OCI-LY1 (cell line): ENCODE measurements around the gene TNFRSF11A.

ENCODE experiments used
- EZH2 ChIP-seq: fragments of 200-600 bp; sonication (generic), shearing (Covaris generic); IDR thresholded peaks from 2 replicates; pipeline ENCODE4 v1.8.0; 2017; ENCODE audit warnings: borderline replicate concordance, mixed run types, mild to moderate bottlenecking, antibody characterized with exemption, low read length, moderate library complexity, mixed read lengths
- TF ChIP-seq, protein P1 (sequence below): fragments of 200-600 bp; sonication (generic), shearing (Covaris generic); IDR thresholded peaks from 2 replicates; pipeline ENCODE4 v1.5.1; 2017; ENCODE audit warnings: mild to moderate bottlenecking, antibody characterized with exemption, low read length, moderate library complexity, mixed read lengths

DNA sequence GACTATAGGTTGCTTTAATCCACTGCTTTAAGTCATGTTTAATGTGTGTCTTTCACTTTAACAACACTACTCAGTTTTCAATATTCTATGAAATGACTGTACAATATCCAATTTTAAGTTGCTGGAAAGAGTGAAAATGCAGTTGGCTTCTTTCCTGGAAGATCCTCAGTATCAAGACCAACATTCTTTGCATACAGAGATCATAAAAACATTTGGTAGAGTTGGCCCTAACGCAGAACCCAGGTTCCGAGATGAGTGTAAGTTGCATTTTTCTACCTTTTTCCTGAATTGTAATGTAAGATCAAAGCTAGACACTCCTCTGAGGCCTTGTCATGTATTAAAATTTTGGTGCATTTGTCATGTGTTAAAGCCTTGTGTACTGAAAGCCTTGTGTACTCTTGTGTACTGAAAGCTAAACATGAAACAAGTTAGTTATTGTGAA is 42.9 kb upstream of the TNFRSF11A start:
- TF ChIP-seq, protein P1, sequence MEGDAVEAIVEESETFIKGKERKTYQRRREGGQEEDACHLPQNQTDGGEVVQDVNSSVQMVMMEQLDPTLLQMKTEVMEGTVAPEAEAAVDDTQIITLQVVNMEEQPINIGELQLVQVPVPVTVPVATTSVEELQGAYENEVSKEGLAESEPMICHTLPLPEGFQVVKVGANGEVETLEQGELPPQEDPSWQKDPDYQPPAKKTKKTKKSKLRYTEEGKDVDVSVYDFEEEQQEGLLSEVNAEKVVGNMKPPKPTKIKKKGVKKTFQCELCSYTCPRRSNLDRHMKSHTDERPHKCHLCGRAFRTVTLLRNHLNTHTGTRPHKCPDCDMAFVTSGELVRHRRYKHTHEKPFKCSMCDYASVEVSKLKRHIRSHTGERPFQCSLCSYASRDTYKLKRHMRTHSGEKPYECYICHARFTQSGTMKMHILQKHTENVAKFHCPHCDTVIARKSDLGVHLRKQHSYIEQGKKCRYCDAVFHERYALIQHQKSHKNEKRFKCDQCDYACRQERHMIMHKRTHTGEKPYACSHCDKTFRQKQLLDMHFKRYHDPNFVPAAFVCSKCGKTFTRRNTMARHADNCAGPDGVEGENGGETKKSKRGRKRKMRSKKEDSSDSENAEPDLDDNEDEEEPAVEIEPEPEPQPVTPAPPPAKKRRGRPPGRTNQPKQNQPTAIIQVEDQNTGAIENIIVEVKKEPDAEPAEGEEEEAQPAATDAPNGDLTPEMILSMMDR, result no peak
- no peak for TF ChIP-seq EZH2
